Left lung (tissue), 10 donors: ENCODE measurements around the gene MCTS1. TPM values are rescaled to one million over a fixed set of nuclear protein-coding genes. Genes with fewer than 3 reads are reported as not detected.

Source experiments
- ATAC-seq: fragments of 200-7000 bp; cut with Tn5 transposase; one replicate; pipeline ENCODE4 v1.9.1; 2020; ENCODE audit warnings: moderate library complexity
- DNase-seq, 4 donors: peaks; one replicate each; pipeline ENCODE4 v3.0.0-alpha.2; 2013 to 2020
- H3K27ac ChIP-seq, 2 donors: fragments of 200-600 bp; sonication (generic) in 1 of 2; one replicate each; pipeline versions ENCODE4 v1.5.0 to v1.8.0; 2020 to 2021
- H3K27me3 ChIP-seq, 2 donors: fragments of 200-600 bp; sonication (generic) in 1 of 2; one replicate each; pipeline versions ENCODE4 v1.5.0 to v1.8.0; 2020 to 2021
- H3K36me3 ChIP-seq, 2 donors: fragments of 200-600 bp; sonication (generic) in 1 of 2; one replicate each; pipeline versions ENCODE4 v1.5.0 to v1.8.0; 2020 to 2021
- H3K4me1 ChIP-seq, 2 donors: fragments of 200-600 bp; one replicate each; pipeline ENCODE4 v1.8.0; 2021
- H3K4me3 ChIP-seq, 2 donors: fragments of 200-600 bp; sonication (generic) in 1 of 2; one replicate each; pipeline versions ENCODE4 v1.5.0 to v1.8.0; 2020 to 2021; ENCODE audit warnings: mild to moderate bottlenecking in 1 of 2
- H3K9me3 ChIP-seq, 2 donors: fragments of 200-600 bp; sonication (generic) in 1 of 2; one replicate each; pipeline versions ENCODE4 v1.5.0 to v1.8.0; 2020 to 2021
- CTCF ChIP-seq, 2 donors: fragments of 200-600 bp; sonication (generic) in 1 of 2; IDR thresholded peaks; one replicate each; pipeline versions ENCODE4 v1.5.0 to v1.8.0; 2021; ENCODE audit warnings: antibody characterized with exemption in 2 of 2
- intact Hi-C, 2 donors: fragments of 100-400 bp; cut with DNase I; formaldehyde crosslinking; loops; one replicate each; pipeline versions ENCODE4 v1.11.2 to v1.14.2; 2022
- polyA plus RNA-seq, 6 donors: library from polyadenylated mRNA; unstranded; fragments of 120-200 nt; gene quantifications; one replicate each; pipeline ENCODE4 v1.2.1, GENCODE V29; 2013; ENCODE audit not compliant: insufficient read length in 6 of 6
- total RNA-seq, 2 donors: library from RNA; stranded (reverse); fragmentation: NEBNext Ultra II Directional; extraction: Animal tissue kit (Norgen Biotek cat#: 25700); gene quantifications; one replicate each; pipeline ENCODE4 v1.2.1, GENCODE V29; 2021
- donor health status: DM: no; HTN: yes; CAD: no.
- donor health status: DM: no; HTN: no; CAD: no.

Gene MCTS1
- total and polyA plus RNA-seq, 8 donors: 37.3 to 59.8 (median 53.7) TPM

- H3K4me3 ChIP-seq: peak within 1 kb of the TSS; percentile 41 to 53
- TF ChIP-seq CTCF (IDR thresholded peaks at IDR 0.05): no peak
- DNase-seq (peak; percentile 91 to 96 (median 95)), ATAC-seq (peak; percentile 93)
- intact Hi-C loops: no loop called here
- no peaks in the 10 kb centered on the region for H3K36me3 ChIP-seq
- H3K27me3 ChIP-seq: no peaks in the 10 kb centered on the region
- peak within 1 kb of the TSS; percentile 96 to 97 for H3K27ac ChIP-seq
- no peaks in the 10 kb centered on the region for H3K9me3 ChIP-seq
- H3K4me1 ChIP-seq: peaks cover 0 to 9% of the 10 kb centered on the region in 2 donors
Observed at GRCh38 chrX:120560842-120561633, 42.9 kb upstream of the MCTS1 start, which contains the start of gene CUL4B. Gene CUL4B (minus strand): TSS chrX:120560962. CDS start chrX:120560638, 324 bp downstream.

- Histone ChIP-seq H3K27ac (peak overlapping the region; percentile 89 to 97), H3K4me3 (peak overlapping the region; percentile 20 to 53), H3K4me1 (peaks cover 0 to 9% of the 10 kb centered on the region in 2 donors), H3K36me3 (no peaks in the 10 kb centered on the region), H3K27me3 (no peaks in the 10 kb centered on the region), H3K9me3 (no peaks in the 10 kb centered on the region)
- no peak for TF ChIP-seq CTCF (IDR thresholded peaks at IDR 0.05)
- intact Hi-C loops: no loop called here
- DNase-seq: no peak
- ATAC-seq: no peak
Observed at GRCh38 chrX:120561634-120562568, 42.0 kb upstream of the MCTS1 start.

GRCh38 chrX:120562569-120562926, 41.4 kb upstream of the MCTS1 start:
- H3K4me1 ChIP-seq: peaks cover 0 to 9% of the 10 kb centered on the region in 2 donors
- no peak overlapping the region for H3K4me3 ChIP-seq
- H3K9me3 ChIP-seq: no peaks in the 10 kb centered on the region
- DNase-seq (peak in 1 of 4 donors; percentile 9), ATAC-seq (no peak)
- H3K36me3 ChIP-seq: no peaks in the 10 kb centered on the region
- no peak for TF ChIP-seq CTCF (IDR thresholded peaks at IDR 0.05)
- intact Hi-C loops: no loop called here
- H3K27me3 ChIP-seq: no peaks in the 10 kb centered on the region
- peak overlapping the region in 1 of 2 donors; percentile 97 for H3K27ac ChIP-seq

- no peaks in the 10 kb centered on the region for H3K36me3 ChIP-seq
- no peaks in the 10 kb centered on the region for H3K9me3 ChIP-seq
- intact Hi-C loops: no loop called here
- no peak overlapping the region for H3K4me3 ChIP-seq
- no peaks in the 10 kb centered on the region for H3K4me1 ChIP-seq
- H3K27ac ChIP-seq: no peak overlapping the region
- H3K27me3 ChIP-seq: no peaks in the 10 kb centered on the region
- no peak for TF ChIP-seq CTCF (IDR thresholded peaks at IDR 0.05)
- DNase-seq (no peak), ATAC-seq (no peak)
Observed at GRCh38 chrX:120564925-120565324, 39.0 kb upstream of the MCTS1 start.

- DNase-seq: no peak
- H3K27me3 ChIP-seq: no peaks in the 10 kb centered on the region
- no peaks in the 10 kb centered on the region for H3K9me3 ChIP-seq
- TF ChIP-seq CTCF (IDR thresholded peaks at IDR 0.05): no peak
- no peak overlapping the region for H3K4me3 ChIP-seq
- H3K36me3 ChIP-seq: no peaks in the 10 kb centered on the region
- no peaks in the 10 kb centered on the region for H3K4me1 ChIP-seq
- ATAC-seq: no peak
- H3K27ac ChIP-seq: no peak overlapping the region
- intact Hi-C loops: no loop called here
Observed at GRCh38 chrX:120566817-120567216, 37.1 kb upstream of the MCTS1 start.
